Effector memory CD8-positive, alpha-beta T cell (primary cell): ENCODE data around the gene CDK13.
"Not testable (repeated sequence)": the region's sequence is repeated elsewhere in the genome, so short reads cannot be mapped to it uniquely, and the experiment has no call there.

ENCODE experiments used
- ATAC-seq: fragments of 150-1000 bp; cut with Tn5 transposase; replicated peaks from 2 replicates; pipeline ENCODE4 v1.10.0; 2021; ENCODE audit warnings: mild to moderate bottlenecking, moderate library complexity
- DNase-seq, 3 experiments: peaks; one replicate each; pipeline ENCODE4 v3.0.0; 2021
- H3K27ac Mint-ChIP-seq, 2 donors: one replicate each; pipeline ENCODE4 v1.8.0; 2022; ENCODE audit warnings: mild to moderate bottlenecking in 2 of 2, mixed read lengths in 2 of 2, moderate library complexity in 2 of 2
- H3K27me3 Mint-ChIP-seq, 2 donors: one replicate each; pipeline ENCODE4 v1.8.0; 2022; ENCODE audit warnings: mixed read lengths in 2 of 2
- H3K36me3 Mint-ChIP-seq: one replicate; pipeline ENCODE4 v1.8.0; 2022; ENCODE audit warnings: mild to moderate bottlenecking, moderate library complexity, mixed read lengths; ENCODE audit not compliant: insufficient read depth
- H3K4me1 Mint-ChIP-seq, 2 donors: one replicate each; pipeline ENCODE4 v1.8.0; 2022; ENCODE audit warnings: low read depth in 2 of 2, mixed read lengths in 2 of 2
- H3K4me3 Mint-ChIP-seq, 2 donors: one replicate each; pipeline ENCODE4 v1.8.0; 2022; ENCODE audit warnings: mild to moderate bottlenecking in 2 of 2, mixed read lengths in 2 of 2, moderate library complexity in 2 of 2
- H3K9me3 Mint-ChIP-seq, 2 donors: one replicate each; pipeline ENCODE4 v1.8.0; 2022; ENCODE audit warnings: mixed read lengths in 2 of 2

CDK13 gene

DNA sequence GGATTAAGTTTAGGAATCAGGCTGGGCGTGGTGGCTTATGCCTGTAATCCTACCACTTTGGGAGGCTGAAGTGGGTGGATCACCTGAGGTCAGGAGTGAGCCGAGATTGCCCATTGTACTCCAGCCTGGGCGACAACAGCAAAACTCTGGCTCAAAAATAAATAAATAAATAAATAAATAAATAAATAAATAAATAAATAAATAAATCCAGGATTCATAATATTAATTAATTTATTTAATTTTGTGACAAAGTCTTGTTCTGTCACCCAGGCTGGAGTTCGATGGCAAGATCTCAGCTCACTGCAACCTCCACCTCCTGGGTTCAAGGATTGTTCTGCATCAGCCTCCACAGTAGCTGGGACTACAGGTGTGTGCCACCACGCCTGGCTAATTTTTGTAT, 188.9 kb downstream of the CDK13 start:
- peaks cover 10 to 23% of the 10 kb centered on the region in 2 donors for H3K27me3 Mint-ChIP-seq
- H3K27ac Mint-ChIP-seq: no peak overlapping the region
- H3K4me3 Mint-ChIP-seq: no peak overlapping the region
- peaks cover 11% of the 10 kb centered on the region for H3K36me3 Mint-ChIP-seq
- H3K9me3 Mint-ChIP-seq: no peaks in the 10 kb centered on the region
- peaks cover under 1 to 2% of the 10 kb centered on the region in 2 donors for H3K4me1 Mint-ChIP-seq
- DNase-seq: no peak
- ATAC-seq: no peak

DNA sequence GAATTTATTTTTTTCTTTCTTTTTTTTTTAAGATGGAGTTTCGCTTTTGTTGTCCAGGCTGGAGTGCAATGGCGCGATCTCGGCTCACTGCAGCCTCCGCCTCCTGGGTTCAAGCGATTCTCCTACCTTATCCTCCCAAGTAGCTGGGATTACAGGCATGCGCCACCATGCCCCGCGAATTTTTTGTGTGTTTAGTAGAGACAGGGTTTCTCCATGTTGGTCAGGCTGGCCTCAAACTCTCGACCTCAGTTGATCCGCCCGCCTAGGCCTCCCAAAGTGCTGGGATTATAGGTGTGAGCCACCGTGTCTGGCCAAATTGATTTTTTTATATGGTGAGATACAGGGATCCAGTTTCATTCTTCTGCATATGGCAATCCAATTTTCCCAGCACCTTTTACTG, 189.8 kb downstream of the CDK13 start:
- H3K27me3 Mint-ChIP-seq: peaks cover 14 to 27% of the 10 kb centered on the region in 2 donors
- not testable (repeated sequence) for ATAC-seq, DNase-seq, H3K27ac Mint-ChIP-seq, H3K9me3 Mint-ChIP-seq, H3K36me3 Mint-ChIP-seq, H3K4me3 Mint-ChIP-seq, H3K4me1 Mint-ChIP-seq

GRCh38 chr7:40141916-40142315, 191.9 kb downstream of the CDK13 start:
- not testable (repeated sequence) for H3K9me3 Mint-ChIP-seq, ATAC-seq, H3K36me3 Mint-ChIP-seq, H3K27ac Mint-ChIP-seq, DNase-seq, H3K4me1 Mint-ChIP-seq, H3K4me3 Mint-ChIP-seq
- H3K27me3 Mint-ChIP-seq: peaks cover 21 to 31% of the 10 kb centered on the region in 2 donors

- not testable (repeated sequence) for H3K36me3 Mint-ChIP-seq, ATAC-seq
These were observed 195.6 kb downstream of the CDK13 start for GRCh38 chr7:40145596-40146130.

DNA sequence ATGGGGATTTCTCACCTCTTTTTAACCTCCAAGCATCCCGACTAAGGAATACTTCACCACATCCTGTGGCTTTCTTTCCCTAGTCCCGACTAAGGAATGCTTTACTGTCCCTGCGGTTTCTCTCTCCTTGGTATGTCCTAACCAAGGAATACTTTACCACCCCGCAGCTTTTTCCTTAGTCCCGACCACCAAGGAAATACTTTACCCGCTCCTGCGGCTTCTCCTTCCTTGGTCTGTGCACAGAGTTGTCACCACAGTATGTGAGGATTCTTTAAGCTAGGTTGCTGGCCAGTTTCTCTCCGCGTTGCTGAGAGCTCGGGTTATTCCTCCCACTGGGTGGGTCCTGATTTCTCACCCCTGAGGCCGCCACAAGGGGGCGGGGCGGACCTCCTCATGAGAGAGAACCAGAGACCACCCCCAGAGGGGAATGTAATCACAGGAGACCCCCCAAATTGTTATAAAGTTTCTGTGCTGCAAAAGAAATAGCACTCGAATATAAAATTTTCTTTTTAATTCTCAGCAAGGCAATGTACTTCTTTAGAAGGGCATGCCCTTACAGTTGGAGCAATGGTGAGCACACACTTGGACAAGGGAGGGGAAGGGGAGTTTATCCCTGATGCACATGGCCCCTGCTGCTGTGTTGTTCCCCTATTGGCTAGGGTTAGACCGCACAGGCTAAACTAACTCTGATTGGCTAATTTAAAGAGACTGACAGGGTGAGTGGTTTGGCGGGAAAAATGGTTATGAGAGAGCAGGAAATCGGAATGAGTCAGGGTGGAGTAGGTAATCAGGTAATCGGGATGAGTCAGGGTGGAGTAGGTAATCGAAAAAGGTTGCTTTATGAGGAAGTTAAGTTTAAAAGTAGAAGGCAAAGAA, 197.6 kb downstream of the CDK13 start:
- no peaks in the 10 kb centered on the region for H3K36me3 Mint-ChIP-seq
- H3K4me1 Mint-ChIP-seq: no peaks in the 10 kb centered on the region
- no peak for DNase-seq
- H3K27ac Mint-ChIP-seq: no peak overlapping the region
- no peak overlapping the region for H3K4me3 Mint-ChIP-seq
- no peaks in the 10 kb centered on the region for H3K9me3 Mint-ChIP-seq
- H3K27me3 Mint-ChIP-seq: peaks cover 38 to 39% of the 10 kb centered on the region in 2 donors
- ATAC-seq: no peak

More at GRCh38 chr7:40145596-40146130, 195.6 kb downstream of the CDK13 start:
- not testable (repeated sequence) for H3K9me3 Mint-ChIP-seq, DNase-seq, H3K4me1 Mint-ChIP-seq, H3K4me3 Mint-ChIP-seq, H3K27ac Mint-ChIP-seq
- peaks cover 34 to 40% of the 10 kb centered on the region in 2 donors for H3K27me3 Mint-ChIP-seq

GRCh38 chr7:40148247-40148580, 198.2 kb downstream of the CDK13 start:
- not testable (repeated sequence) for H3K9me3 Mint-ChIP-seq, H3K36me3 Mint-ChIP-seq, H3K4me3 Mint-ChIP-seq, H3K27ac Mint-ChIP-seq, ATAC-seq, DNase-seq, H3K4me1 Mint-ChIP-seq
- H3K27me3 Mint-ChIP-seq: peaks cover 37% of the 10 kb centered on the region in 2 donors

GRCh38 chr7:40148671-40149070, 198.6 kb downstream of the CDK13 start:
- DNase-seq (no peak), ATAC-seq (no peak)
- Mint-ChIP-seq H3K4me1 (no peaks in the 10 kb centered on the region), H3K27me3 (peaks cover 32 to 33% of the 10 kb centered on the region in 2 donors), H3K4me3 (no peak overlapping the region), H3K36me3 (no peaks in the 10 kb centered on the region), H3K27ac (no peak overlapping the region), H3K9me3 (no peaks in the 10 kb centered on the region)
